ENCODE data around the gene NUDT12. TPM values are rescaled to one million over a fixed set of nuclear protein-coding genes. Genes with fewer than 3 reads are reported as not detected.

NUDT12 gene
- 10 to 100 TPM; 24.8 to 33.7 (median 31.7) TPM for polyA plus RNA-seq (ENCODE audit: insufficient read length in 4 of 4)

GRCh38 chr5:103562453-103563157 lies at the start of gene NUDT12:
Gene NUDT12, minus strand, starts transcription at chr5:103562789. Its CDS starts 2,541 bp downstream, at chr5:103560248.
- DNase-seq (ENCODE audit: low read depth in 4 of 4, low spot score in 2 of 4) = peak; percentile 75 to 89 (median 78)

- no peak for DNase-seq (ENCODE audit: low read depth in 4 of 4, low spot score in 2 of 4)
Observed at GRCh38 chr5:103607346-103607745, 44.8 kb upstream of the NUDT12 start.

- DNase-seq (ENCODE audit: low read depth in 4 of 4, low spot score in 2 of 4) = no peak
Observed at GRCh38 chr5:103605277-103605676, 42.7 kb upstream of the NUDT12 start.

GRCh38 chr5:103602438-103602837 lies 39.8 kb upstream of the NUDT12 start:
- no peak for DNase-seq (ENCODE audit: low read depth in 4 of 4, low spot score in 2 of 4)

- DNase-seq (ENCODE audit: low read depth in 4 of 4, low spot score in 2 of 4) = no peak
Observed at GRCh38 chr5:103601314-103601713, 38.7 kb upstream of the NUDT12 start.

GRCh38 chr5:103600086-103600485 lies 37.5 kb upstream of the NUDT12 start:
- DNase-seq (ENCODE audit: low read depth in 4 of 4, low spot score in 2 of 4) = no peak

- DNase-seq (ENCODE audit: low read depth in 4 of 4, low spot score in 2 of 4) = no peak
Observed at GRCh38 chr5:103598997-103599566, 36.5 kb upstream of the NUDT12 start.

- DNase-seq (ENCODE audit: low read depth in 4 of 4, low spot score in 2 of 4) = no peak
Observed at GRCh38 chr5:103590221-103590620, 27.6 kb upstream of the NUDT12 start.

GRCh38 chr5:103589776-103590175 lies 27.2 kb upstream of the NUDT12 start:
- DNase-seq (ENCODE audit: low read depth in 4 of 4, low spot score in 2 of 4) = no peak

GRCh38 chr5:103589357-103589756 lies 26.8 kb upstream of the NUDT12 start:
- DNase-seq (ENCODE audit: low read depth in 4 of 4, low spot score in 2 of 4) = no peak

- no peak for DNase-seq (ENCODE audit: low read depth in 4 of 4, low spot score in 2 of 4)
Observed at GRCh38 chr5:103587185-103587748, 24.7 kb upstream of the NUDT12 start.

GRCh38 chr5:103582364-103582763 lies 19.8 kb upstream of the NUDT12 start:
- no peak for DNase-seq (ENCODE audit: low read depth in 4 of 4, low spot score in 2 of 4)

GRCh38 chr5:103573411-103573810 lies 10.8 kb upstream of the NUDT12 start:
- DNase-seq (ENCODE audit: low read depth in 4 of 4, low spot score in 2 of 4) = no peak

GRCh38 chr5:103572454-103572853 lies 9.9 kb upstream of the NUDT12 start:
- DNase-seq (ENCODE audit: low read depth in 4 of 4, low spot score in 2 of 4) = no peak

- DNase-seq (ENCODE audit: low read depth in 4 of 4, low spot score in 2 of 4) = no peak
Observed at GRCh38 chr5:103571730-103572129, 9.1 kb upstream of the NUDT12 start.

- DNase-seq (ENCODE audit: low read depth in 4 of 4, low spot score in 2 of 4) = no peak
Observed at GRCh38 chr5:103569313-103570060, 6.9 kb upstream of the NUDT12 start.

- DNase-seq (ENCODE audit: low read depth in 4 of 4, low spot score in 2 of 4) = no peak
Observed at GRCh38 chr5:103565719-103566118, 3.1 kb upstream of the NUDT12 start.

- DNase-seq (ENCODE audit: low read depth in 4 of 4, low spot score in 2 of 4) = peak in 1 of 4 donors; percentile 43
Observed at GRCh38 chr5:103561685-103562452, 720 bp downstream of the NUDT12 start.

GRCh38 chr5:103560826-103561225 lies 1.8 kb downstream of the NUDT12 start:
- DNase-seq (ENCODE audit: low read depth in 4 of 4, low spot score in 2 of 4) = no peak

- DNase-seq (ENCODE audit: low read depth in 4 of 4, low spot score in 2 of 4) = no peak
Observed at GRCh38 chr5:103546858-103547257, 15.7 kb downstream of the NUDT12 start.

GRCh38 chr5:103542441-103542840 lies 20.1 kb downstream of the NUDT12 start:
- DNase-seq (ENCODE audit: low read depth in 4 of 4, low spot score in 2 of 4) = no peak

Data from left renal cortex interstitium (tissue), 4 donors.